Stimulated activated CD4-positive, alpha-beta T cell treated with anti-CD3 and anti-CD28 coated beads, TNF-alpha, amount 100 ng/mL, for 24 hours (primary cell): ENCODE data around the gene SYN1.
"Not testable (repeated sequence)": the region's sequence is repeated elsewhere in the genome, so short reads cannot be mapped to it uniquely, and the experiment has no call there.

Source experiments
- DNase-seq, 3 experiments: peaks; one replicate each; pipeline ENCODE4 v3.0.0-alpha.2; 2020; ENCODE audit warnings: low read depth in 3 of 3

The SYN1 gene

DNA sequence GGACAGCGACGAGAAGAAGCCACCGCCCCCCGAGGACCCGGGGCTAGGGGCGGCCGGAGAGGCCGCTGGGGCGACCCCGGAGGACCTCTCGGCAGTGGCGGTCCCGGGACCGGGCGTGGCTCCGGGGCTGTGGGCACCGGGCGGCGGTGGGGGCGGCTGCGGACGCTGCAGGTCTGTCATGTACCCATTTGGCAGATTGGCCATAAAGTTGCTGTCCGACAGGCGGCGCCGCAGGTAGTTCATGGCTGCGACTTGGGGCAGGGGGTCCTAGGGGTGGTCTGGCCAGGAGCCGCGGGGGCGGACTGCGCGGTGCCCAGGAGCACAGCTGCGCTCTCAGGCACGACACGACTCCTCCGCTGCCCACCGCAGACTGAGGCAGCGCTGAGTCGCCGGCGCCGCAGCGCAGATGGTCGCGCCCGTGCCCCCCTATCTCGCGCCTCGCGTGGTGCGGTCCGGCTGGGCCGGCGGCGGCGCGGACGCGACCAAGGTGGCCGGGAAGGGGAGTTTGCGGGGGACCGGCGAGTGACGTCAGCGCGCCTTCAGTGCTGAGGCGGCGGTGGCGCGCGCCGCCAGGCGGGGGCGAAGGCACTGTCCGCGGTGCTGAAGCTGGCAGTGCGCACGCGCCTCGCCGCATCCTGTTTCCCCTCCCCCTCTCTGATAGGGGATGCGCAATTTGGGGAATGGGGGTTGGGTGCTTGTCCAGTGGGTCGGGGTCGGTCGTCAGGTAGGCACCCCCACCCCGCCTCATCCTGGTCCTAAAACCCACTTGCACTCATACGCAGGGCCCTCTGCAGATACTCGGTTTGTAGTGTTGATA, at the start of gene SYN1:
Gene SYN1 (minus strand): TSS at position 372 of the 817 bp plus-strand sequence. CDS start 129 bp downstream, at position 243.
- DNase-seq, result peak; percentile 53 to 73 (median 65)

DNA sequence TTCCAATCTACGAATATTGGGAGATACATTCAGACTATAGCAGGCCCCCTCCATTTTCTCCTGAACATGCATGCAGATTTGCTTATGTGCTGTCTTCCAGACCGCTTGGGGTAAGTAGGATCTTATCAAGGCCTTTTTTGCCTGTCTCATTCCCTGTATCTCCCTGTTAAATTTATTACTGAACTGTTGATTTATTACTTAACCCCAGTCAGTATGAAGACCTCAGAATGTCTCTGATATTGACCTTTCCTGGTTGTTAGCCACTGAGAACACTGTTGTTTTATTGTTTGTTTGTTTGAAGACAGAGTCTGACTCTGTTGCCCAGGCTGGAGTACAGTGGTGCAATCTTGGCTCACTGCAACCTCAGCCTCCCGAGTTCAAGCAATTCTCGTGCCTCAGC, 46.1 kb upstream of the SYN1 start:
- not testable (repeated sequence) for DNase-seq

DNA sequence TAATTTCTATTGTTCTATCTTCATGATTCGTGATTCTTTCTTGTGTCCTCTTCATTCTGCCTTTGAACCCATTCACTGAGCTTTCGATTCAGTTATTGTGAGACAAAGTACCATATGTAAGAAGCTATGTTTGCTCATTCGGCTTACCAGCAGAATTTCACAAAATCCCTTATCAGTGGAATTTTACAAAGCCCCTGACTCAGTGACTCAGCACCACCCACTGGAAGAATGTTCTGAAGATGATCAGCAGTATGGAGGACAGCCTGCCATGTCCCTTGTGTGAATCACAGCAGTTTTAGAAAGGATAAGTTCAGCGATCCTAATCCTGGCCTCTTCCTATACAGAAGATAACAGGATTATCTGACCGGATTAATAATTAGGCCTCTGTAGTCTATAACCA, 45.1 kb upstream of the SYN1 start:
- DNase-seq, result no peak

DNA sequence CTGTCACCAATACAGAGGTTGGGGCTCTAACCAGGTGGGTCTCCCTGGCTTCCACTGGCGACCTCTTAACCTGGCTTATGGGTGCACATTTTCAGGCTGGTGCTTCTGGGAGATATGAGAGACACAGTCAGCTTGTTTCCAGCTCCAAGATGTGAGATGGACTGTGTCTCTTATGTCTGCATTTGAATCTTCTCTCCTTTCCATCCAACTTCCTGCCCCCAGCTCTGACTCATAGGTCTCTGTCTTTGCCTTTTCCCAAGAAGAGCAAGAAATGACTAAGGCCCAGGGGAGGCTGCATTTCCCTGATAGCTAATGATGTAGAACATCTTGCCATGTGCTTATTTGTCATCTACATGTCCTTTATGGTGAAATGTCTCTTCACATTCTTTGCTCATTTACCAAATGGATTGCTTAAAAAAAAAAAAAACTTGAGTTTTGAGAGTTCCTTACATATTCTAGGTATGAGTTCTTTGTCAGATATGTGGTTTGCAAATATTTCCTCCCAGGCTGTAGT, 42.5 kb upstream of the SYN1 start:
- peak in 2 of 3 experiments; percentile 27 to 49 for DNase-seq

DNA sequence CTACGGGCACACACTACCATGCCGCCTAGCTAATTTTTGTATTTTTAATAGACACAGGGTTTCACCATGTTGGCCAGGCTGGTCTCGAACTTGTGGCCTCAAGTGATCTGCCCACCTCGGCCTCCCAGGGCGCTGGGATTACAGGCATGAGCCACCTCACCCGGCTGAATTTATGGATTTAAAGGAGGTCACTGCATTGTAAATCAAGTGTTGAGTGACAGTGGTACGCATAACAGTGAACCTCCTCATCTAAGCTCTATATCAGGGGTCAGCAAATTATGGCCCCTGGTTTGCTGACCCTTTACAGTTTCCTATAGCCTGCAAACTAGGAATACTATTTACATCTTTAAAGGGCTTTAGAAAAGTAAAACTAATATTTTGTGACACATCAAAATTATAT, 41.9 kb upstream of the SYN1 start:
- no peak for DNase-seq

DNA sequence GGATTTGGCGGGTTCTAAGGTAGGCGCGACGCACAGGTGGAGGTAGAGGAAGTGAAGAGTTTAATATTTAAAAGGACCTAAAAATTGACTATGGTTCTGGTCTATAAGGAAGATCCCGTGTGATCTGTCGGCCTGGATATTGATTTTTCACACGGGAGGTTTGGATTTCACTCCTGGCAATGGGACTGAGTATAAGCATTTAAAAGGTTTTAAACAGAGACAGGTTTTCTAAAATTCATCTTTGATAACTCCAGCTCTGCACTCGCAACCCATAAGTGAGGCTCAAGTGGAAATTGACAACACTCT, 39.7 kb upstream of the SYN1 start:
- DNase-seq, result no peak

DNA sequence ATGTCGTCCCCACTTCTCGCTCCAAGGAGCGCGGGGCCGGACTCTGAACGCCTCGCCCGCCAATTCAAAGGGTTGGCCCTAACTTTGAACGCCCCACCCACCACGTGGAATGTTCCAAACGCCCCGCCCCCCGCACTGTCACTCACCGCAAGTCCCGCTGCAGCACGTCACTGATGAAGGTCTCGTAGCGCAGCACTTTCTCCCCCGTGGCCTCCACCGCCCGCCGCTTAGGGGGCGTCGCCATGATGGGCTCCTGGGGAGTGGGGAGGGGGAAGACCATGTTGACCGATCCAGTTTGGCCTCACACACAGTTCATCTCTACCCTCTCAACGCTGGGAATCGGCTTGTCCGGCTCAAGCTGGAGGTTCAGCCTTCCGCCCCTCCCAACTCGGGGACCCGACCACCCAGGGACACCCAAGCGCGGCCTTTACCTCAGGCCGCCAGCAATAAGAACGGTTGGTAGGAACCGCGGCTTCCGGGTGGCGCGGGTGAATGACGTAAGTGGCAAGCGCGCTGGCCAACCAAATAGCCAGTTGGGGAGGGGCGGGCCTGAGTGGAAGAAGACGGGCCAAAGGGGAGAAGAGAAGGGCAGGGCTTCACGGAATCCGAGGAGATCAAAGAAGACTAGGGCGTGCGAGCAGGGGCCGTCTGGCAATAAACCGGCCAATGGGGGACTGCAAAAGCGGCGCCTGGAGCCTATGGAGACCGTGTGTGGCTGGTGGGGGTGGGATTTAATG, 39.2 kb upstream of the SYN1 start, which contains the start of gene UXT:
Gene UXT (minus strand): TSS at position 497 of the 737 bp plus-strand sequence. CDS start 253 bp downstream, at position 244.
- DNase-seq, result peak; percentile 83 to 91 (median 86)

DNA sequence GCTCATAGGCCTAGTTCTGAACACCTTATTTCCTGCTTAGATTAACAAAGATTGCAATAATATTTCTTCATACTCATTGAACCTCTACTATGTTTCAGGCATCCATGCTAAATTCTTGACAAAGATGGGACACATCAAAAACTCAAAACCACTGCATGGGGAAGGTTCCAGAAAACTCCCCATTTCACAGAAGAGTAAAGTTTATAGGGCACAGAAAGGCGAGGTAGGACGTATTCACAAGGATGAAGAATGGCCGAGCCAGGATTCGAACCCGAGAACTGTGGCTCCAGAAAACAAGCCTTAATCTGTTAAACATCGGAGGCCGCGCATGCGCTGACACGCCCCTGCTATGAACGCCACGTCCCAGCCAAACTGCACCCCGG, 38.6 kb upstream of the SYN1 start:
- DNase-seq, result no peak

DNA sequence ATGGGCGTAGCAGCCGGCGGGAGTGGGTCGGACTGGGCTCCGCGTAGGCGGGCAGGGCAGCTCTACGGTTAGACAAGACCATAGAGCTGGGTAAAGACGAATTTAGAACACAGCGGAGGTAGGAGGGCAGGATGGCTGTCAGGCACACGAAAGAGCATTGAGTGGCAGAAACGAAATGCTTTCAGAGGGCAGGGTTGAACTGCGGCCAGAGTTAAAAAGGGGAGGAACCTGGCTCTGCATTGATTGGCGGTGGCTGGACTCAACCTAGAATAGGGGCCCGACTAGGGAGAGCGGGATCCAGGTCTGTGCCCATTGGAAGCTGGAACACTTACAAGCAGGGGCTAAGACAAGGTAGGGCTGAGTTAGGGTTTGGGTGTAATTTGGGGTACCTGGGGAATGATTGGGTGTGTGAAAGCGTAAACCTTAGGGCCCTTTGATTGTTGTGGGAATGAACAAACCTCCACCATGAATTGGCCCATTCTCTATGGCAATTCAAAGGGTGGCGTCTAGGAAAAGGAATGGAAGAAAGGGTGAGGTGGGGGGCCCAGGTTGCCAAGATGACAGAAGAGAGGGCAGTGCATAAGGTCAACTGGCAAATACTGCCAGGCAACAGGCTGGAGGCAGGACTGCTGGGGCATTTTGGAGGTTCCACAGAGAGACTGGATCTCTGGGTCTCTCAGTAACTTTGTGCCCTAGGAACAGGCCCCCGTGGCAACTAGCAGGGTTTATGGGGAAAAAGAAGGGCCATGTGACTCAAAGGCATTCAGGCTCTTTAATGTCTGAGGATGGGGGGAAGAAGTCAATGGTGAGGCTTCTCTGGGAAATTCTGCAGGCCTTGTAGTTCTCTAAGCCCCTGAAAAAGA, 31.6 kb upstream of the SYN1 start:
- DNase-seq, result no peak

DNA sequence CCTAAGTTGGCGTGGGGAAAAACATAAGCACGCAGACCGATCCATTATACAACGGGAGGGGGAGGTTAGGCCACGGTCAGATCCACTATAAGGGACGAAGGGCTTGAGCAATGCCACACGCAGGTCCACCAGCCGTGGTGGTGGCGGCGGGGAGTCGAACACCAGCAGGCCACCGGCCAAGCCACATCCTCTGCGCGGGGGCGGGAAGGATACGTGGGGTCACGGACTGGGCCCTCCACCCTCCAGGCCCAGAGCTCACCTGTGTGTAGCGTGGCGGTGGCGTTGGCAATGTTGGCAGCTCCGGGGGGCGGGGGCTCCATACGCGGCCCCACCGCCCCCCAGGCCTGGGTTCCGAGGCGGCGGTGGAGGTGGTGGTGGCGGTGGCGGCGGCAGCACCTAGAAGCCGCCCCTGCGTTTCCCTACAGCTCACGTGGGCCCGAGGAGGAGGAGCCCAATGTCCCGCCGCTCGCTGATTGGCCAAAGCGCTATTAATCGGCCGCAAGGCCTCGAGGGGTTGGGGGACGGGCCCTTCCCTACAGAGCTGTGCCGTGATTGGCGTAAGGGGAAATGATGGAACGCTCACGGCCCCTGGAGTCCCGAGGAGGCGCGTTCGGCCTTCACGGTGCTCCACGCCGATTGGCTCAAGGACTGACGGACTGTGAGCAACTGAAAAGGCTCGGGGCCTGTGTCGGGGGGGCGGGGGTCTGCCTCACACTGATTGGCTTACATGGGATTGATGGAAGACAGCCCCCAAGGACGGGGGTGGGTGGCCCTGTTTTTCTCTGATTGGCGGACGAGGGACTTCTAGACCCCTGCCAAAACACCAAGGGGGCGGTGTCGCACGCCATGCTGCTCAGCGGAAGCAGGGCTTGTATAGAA, 30.7 kb upstream of the SYN1 start, which contains the start of gene ELK1:
Gene ELK1 (minus strand): TSS at position 400 of the 879 bp plus-strand sequence. CDS start 9,122 bp downstream, outside the sequence.
- peak; percentile 77 to 86 (median 77) for DNase-seq

DNA sequence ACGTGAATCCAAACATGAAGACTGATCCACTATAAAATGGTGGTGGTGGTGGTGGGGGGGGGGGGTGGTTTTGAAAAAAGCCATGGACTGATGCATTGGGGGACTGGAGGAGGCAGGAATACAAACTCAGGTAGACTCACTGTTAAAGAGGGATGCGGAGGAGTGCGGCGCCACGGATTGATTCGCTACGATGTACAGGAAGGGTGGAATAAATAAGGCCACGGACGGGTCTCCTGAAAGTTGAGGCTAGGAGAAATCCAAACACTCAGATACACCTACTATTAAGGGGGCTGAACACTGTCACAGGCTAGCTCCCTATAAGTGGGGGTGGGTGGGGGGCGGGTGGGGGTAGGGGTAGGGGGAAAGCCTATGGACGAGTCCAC, 30.1 kb upstream of the SYN1 start:
- no peak for DNase-seq

DNA sequence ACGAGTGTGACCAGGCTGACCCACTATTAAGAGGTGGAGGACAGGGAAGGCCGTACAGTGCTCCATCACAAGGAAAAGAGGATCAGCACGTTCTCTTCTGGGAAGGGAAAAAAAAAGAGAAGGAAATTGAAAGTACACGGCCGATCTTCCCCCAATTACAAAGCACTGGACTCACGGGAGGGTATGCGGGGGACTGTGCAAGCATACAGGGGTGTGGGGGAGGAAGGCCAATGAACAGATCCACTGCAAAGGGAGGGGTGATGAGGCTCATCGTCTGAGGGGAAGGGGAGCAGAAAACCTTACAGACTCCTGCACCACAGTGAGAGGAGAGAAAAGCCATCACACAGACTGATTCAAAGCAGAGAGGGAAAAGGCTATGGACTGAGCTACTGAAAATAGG, 29.6 kb upstream of the SYN1 start:
- DNase-seq, result no peak

DNA sequence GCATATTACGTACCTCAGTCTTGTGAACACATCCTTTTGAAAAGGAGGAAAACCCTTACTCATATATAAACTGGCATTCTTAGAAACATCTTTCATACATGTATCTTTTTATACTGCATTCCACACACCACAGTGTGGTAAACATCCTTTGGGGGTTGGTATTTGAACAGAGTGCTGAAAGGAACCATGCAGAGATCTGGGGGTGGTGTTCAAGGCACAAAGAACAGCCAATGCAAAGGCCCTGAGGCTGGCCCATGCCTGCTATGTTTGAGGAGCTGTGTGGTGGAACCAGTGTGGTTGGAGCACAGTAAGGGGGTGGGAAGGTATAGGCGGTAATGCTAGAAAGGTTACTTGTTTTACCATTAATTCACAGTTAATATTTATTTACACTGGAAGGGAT, 28.7 kb upstream of the SYN1 start:
- DNase-seq, result no peak

DNA sequence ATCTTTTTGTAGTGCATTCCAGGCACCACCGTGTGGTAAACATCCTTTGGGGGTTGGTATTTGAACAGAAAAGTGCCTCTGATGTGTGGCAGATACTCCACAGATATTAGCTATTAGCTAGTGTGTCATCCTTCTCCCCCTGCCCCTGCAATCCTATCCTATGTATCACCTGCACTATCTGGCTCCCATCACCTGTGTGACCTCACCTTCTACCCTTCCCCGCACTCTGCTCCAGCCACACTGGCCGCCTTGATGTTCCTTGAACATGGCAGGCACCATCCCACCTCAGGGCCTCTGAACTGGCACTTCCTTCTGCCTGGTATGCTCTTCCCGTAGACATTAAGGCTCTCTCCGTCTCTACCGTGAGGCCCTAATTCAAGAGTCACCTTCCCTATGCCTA, 27.0 kb upstream of the SYN1 start:
- DNase-seq, result no peak

DNA sequence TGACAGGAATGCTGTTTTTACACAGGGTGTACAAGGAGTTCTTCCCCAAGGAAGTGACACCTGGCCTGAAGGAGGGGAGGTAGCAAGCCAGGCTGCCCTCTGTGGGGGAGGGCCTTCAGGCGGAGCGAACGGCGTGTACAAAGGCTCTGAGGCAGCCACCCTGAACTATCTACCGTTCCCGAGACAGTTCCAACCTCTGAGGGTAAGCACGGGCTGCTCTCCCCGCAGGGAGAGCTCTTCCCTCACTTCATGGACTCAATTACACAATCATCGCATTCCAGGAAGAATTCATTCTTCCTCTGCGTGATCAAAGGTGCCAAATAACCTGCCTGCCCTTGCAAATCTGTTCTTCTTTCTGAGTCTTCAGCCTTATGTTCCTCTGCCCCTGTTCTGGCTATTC, 25.9 kb upstream of the SYN1 start:
- no peak for DNase-seq

DNA sequence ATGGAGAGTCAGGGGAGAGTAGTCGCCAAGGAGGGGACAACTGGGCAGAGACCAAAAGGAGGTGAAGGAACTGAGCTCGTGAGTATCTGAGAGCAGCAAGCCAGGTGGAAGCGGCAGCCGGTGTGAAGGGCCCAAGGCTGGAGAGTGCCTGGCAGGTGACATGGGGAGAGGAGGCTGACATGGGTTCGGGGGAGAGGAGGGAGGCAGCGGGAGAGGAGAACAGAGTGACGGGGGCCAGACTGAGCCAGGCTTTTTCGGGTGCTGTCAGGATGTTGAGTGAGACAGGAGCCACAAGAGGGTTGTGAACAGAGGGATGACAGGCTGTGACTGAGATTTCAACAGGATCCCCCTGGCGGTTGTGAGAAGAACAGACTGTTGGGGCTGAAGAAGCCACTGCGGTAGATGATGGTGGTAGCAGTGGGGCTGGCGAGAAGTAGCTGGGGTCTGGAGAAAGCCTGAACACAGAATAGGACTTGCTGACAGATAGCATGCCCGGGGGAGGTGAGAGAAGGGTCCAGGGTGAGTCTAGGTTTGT, 25.0 kb upstream of the SYN1 start:
- no peak for DNase-seq

DNA sequence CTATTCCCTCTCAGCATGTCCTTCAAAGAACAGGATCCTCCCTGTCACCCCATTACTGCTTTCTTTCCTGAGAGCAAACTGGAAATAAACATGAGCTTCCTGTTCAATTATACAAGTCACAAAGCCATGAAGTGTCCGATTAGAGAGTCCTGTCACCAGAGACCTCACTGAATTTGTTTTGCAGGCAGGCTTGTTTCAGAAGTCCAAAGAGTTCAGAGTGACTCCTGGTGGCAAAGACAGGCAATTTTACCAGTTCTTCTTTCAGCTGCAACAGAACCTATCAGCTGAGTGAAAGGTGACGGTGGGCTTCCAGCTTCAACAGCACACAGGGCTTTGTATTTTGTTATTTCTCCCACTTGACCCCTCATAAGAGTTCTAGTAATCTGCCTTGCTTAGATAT, 24.3 kb upstream of the SYN1 start:
- no peak for DNase-seq

DNA sequence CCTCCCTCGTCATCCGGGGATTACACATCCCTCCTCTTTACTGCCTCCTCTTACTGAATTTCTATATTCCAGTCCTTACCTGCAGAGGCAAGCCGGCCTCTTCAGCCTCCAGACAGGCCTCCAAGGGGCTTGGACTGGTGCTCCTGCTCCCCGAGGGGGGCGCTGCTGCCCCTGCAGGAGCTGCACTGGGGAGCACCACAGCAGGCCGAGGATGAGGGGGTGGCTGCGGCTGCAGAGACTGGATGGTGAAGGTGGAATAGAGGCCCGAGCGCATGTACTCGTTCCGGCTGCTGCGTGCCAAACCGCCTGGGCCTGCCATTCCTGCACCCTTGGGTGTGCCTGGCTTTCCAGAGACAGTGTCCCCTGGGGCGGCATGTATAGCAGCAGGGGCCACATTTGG, 19.2 kb upstream of the SYN1 start:
- no peak for DNase-seq

DNA sequence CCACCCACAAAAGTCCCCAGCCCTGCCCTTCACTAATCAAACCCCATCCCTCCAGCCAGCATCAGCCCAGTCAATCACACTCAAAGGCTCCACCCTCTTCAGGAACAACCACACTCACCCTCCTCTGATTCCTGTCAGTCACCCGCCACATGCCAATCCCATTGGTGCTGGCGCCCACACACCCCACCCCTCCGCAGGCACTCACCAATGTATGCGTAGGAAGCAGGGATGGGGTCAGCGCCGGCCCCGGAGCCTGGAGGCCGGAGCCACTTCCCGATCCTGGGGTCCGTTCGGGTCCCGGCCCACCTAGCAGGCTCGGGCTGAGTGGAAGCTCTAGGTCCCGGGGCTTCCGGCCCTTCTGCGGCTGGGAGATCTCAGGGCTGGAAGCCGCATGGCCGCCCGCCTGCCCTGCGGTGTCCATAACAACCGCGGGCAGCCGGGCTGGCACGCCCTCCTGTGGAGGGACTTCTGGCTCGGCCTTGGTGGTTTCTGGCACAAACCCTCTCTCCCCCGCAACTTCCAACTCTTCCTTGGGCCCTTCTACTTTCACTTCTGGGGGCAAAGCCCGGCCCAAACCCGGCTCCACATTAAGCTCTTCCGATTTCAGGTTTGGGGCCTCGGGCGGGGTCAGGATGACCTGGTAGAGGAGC, 18.0 kb upstream of the SYN1 start:
- DNase-seq, result peak in 1 of 3 experiments; percentile 44
